Measurements from ENCODE around the gene DLGAP4.

DLGAP4 gene

GRCh38 chr20:36431604-36432003 is 125.5 kb downstream of the DLGAP4 start:
- ChIA-PET POLR2A (no interaction called here), CTCF (interaction anchor here (1.4 kb wide), 1 partner anchor 8 kb away, joined by 7 read pairs; no protein-coding TSS in a partner anchor)
- DNase-seq (ENCODE audit: extremely low spot score): no peak
- no peak for TF ChIP-seq CTCF (IDR thresholded peaks at IDR 0.05; ENCODE audit: control extremely low read depth, extremely low read depth, low read depth, missing control alignments)

GRCh38 chr20:36432096-36432495 is 126.0 kb downstream of the DLGAP4 start:
- TF ChIP-seq CTCF (IDR thresholded peaks at IDR 0.05; ENCODE audit: control extremely low read depth, extremely low read depth, low read depth, missing control alignments): no peak
- ChIA-PET CTCF (no interaction called here), POLR2A (no interaction called here)
- no peak for DNase-seq (ENCODE audit: extremely low spot score)

- ChIA-PET POLR2A (no interaction called here), CTCF (no interaction called here)
- no peak for TF ChIP-seq CTCF (IDR thresholded peaks at IDR 0.05; ENCODE audit: control extremely low read depth, extremely low read depth, low read depth, missing control alignments)
- no peak for DNase-seq (ENCODE audit: extremely low spot score)
These were observed 128.2 kb downstream of the DLGAP4 start for GRCh38 chr20:36434383-36434782.

- CTCF ChIA-PET: interaction anchor here (1.5 kb wide), 1 partner anchor 233 kb away, joined by 3 read pairs; no protein-coding TSS in a partner anchor
- no peak for TF ChIP-seq CTCF (IDR thresholded peaks at IDR 0.05; ENCODE audit: control extremely low read depth, extremely low read depth, low read depth, missing control alignments)
- no peak for DNase-seq (ENCODE audit: extremely low spot score)
- POLR2A ChIA-PET: no interaction called here
These were observed 129.0 kb downstream of the DLGAP4 start for GRCh38 chr20:36435124-36435523.

GRCh38 chr20:36435592-36436541 is 129.7 kb downstream of the DLGAP4 start:
- DNase-seq (ENCODE audit: extremely low spot score): peak; percentile 82
- CTCF ChIA-PET: interaction anchor here (1.0 to 1.5 kb wide), 2 partner anchors 8 to 233 kb away, joined by 3 to 4 read pairs; no protein-coding TSS in a partner anchor
- TF ChIP-seq CTCF (IDR thresholded peaks at IDR 0.05; ENCODE audit: control extremely low read depth, extremely low read depth, low read depth, missing control alignments): no peak
- POLR2A ChIA-PET: no interaction called here

- POLR2A ChIA-PET: no interaction called here
- DNase-seq (ENCODE audit: extremely low spot score): peak; percentile 82
- CTCF ChIA-PET: interaction anchor here (0.6 to 5.7 kb wide), 52 partner anchors 8 to 485 kb away, joined by 3 to 66 read pairs (median 5); partner anchors contain the start of gene SCAND1
- TF ChIP-seq CTCF (IDR thresholded peaks at IDR 0.05; ENCODE audit: control extremely low read depth, extremely low read depth, low read depth, missing control alignments): peak; percentile 99
These were observed 133.0 kb downstream of the DLGAP4 start for GRCh38 chr20:36439040-36439730.
